HG02623 (cell line): ENCODE results near the gene KIF1B.
A peak's percentile ranks its signal among the peaks of the same experiment; 100 is the strongest.
"Not testable (repeated sequence)": the region's sequence is repeated elsewhere in the genome, so short reads cannot be mapped to it uniquely, and the experiment has no call there.

Experiments used
- ATAC-seq: cut with Tn5 transposase; IDR thresholded peaks from one replicate; pipeline ENCODE4 v1.9.1; 2021; ENCODE audit warnings: moderate library complexity; ENCODE audit not compliant: unreplicated experiment

KIF1B gene

GRCh38 chr1:10379676-10380075 is 169.3 kb downstream of the KIF1B start:
- ATAC-seq: no peak

GRCh38 chr1:10380594-10381275 is 170.4 kb downstream of the KIF1B start:
- ATAC-seq: no peak

- no peak for ATAC-seq
Measured at GRCh38 chr1:10383630-10384029, 173.3 kb downstream of the KIF1B start.

- no peak for ATAC-seq
Measured at GRCh38 chr1:10384219-10384618, 173.8 kb downstream of the KIF1B start.

GRCh38 chr1:10386761-10387676 is 176.6 kb downstream of the KIF1B start:
- no peak for ATAC-seq

GRCh38 chr1:10387677-10388386 is 177.5 kb downstream of the KIF1B start:
- ATAC-seq: no peak

GRCh38 chr1:10388387-10388715 is 178.0 kb downstream of the KIF1B start:
- no peak for ATAC-seq

- no peak for ATAC-seq
Measured at GRCh38 chr1:10389271-10389973, 179.1 kb downstream of the KIF1B start.

GRCh38 chr1:10396870-10397269 is 186.5 kb downstream of the KIF1B start:
- ATAC-seq: no peak

- no peak for ATAC-seq
Measured at GRCh38 chr1:10398278-10398733, 187.9 kb downstream of the KIF1B start.

GRCh38 chr1:10398734-10399443 is 188.5 kb downstream of the KIF1B start, which contains the start of gene PGD:
Gene PGD, plus strand, starts transcription at chr1:10399064. Its CDS starts 54 bp downstream, at chr1:10399118.
- peak; percentile 86 for ATAC-seq

- ATAC-seq: no peak
Measured at GRCh38 chr1:10399444-10399941, 189.1 kb downstream of the KIF1B start.

- ATAC-seq: no peak
Measured at GRCh38 chr1:10400013-10400412, 189.6 kb downstream of the KIF1B start.

- ATAC-seq: no peak
Measured at GRCh38 chr1:10401281-10401680, 190.9 kb downstream of the KIF1B start.

- ATAC-seq: no peak
Measured at GRCh38 chr1:10402729-10403274, 192.4 kb downstream of the KIF1B start.

GRCh38 chr1:10407201-10407600 is 196.8 kb downstream of the KIF1B start:
- no peak for ATAC-seq

- no peak for ATAC-seq
Measured at GRCh38 chr1:10415211-10415930, 205.0 kb downstream of the KIF1B start.

- ATAC-seq: not testable (repeated sequence)
Measured at GRCh38 chr1:10415967-10416366, 205.6 kb downstream of the KIF1B start.

GRCh38 chr1:10418741-10419140 is 208.4 kb downstream of the KIF1B start:
- not testable (repeated sequence) for ATAC-seq
